Amygdala (tissue), 56 donors: ENCODE measurements around the gene DLG1.
"Not testable (repeated sequence)": the region's sequence is repeated elsewhere in the genome, so short reads cannot be mapped to it uniquely, and the experiment has no call there.

Source experiments
- DNase-seq, 56 donors: peaks; one replicate each; lab custom pipeline; 2025; lab: John Stamatoyannopoulos, UW

DLG1 gene

GRCh38 chr3:197040658-197041057 is 257.8 kb downstream of the DLG1 start:
- no peak for DNase-seq

DNA sequence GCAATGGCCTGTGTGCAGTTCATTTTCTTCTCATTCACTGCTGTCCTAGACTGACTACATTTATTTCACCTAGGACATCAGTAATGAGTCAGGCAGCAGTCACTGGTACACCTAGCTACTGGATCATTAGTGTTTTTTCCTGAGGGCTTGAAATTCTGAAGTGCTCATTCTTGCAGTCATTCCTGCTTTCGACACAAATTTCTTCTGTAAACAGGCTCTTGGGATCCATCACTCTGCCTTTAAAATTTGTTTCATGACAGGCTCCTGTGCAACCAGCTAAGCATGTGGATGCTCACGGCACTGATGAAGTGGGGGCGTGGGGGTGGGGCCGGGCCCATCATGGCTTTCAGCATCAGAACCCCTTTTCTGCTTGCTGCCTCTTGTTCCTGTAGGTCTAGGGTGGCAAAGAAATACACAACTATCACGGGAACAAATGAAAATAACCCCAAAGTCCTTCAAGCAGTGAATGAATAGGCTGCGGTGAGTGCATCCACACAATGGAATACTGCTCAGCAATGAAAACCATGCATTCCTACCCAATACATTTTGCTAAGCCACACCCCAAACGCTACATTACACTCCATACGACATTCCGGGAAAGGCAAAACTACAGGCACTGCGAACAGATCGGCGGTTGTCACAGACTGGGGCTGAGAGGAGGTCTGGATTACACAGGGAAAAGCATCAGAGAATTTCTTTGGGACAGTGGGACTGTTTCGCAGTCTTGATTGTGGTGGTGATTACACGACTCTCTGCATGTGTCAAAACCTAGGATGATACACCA is 259.5 kb downstream of the DLG1 start:
- no peak for DNase-seq

DNA sequence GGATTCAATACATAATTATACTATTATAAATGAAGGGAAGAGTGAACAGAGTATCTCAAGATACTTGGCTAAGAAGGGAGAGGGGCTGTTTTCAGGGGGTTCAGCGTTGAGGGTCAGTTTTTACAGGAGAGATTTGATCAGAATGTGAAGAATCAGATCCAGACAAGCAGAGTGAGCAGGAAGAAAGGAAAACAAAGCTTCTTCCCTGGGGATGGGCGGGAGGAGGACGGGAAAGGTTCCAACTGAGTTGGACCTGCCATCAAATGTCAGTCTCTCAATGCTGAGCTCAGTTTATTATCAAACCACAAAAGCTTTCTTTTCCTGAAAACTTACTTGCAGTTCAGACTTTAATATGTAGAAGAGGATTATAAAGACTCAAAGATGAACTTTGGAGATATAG is 262.8 kb downstream of the DLG1 start:
- no peak for DNase-seq

- not testable (repeated sequence) for DNase-seq
Observed at GRCh38 chr3:197034778-197035177, 263.6 kb downstream of the DLG1 start.

DNA sequence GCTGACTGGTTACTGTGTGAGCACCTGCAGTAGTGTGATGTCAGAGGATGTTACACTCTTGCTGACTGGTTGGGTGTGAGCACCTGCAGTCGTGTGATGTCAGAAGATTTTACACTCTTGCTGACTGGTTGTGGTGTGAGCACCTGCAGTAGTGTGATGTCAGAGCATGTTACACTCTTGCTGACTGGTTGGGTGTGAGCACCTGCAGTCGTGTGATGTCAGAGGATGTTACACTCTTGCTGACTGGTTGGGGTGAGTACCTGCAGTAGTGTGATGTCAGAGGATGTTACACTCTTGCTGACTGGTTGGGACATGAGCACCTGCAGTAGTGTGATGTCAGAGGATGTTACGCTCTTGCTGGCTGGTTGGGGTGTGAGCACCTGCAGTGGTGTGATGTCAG is 264.6 kb downstream of the DLG1 start:
- not testable (repeated sequence) for DNase-seq

DNA sequence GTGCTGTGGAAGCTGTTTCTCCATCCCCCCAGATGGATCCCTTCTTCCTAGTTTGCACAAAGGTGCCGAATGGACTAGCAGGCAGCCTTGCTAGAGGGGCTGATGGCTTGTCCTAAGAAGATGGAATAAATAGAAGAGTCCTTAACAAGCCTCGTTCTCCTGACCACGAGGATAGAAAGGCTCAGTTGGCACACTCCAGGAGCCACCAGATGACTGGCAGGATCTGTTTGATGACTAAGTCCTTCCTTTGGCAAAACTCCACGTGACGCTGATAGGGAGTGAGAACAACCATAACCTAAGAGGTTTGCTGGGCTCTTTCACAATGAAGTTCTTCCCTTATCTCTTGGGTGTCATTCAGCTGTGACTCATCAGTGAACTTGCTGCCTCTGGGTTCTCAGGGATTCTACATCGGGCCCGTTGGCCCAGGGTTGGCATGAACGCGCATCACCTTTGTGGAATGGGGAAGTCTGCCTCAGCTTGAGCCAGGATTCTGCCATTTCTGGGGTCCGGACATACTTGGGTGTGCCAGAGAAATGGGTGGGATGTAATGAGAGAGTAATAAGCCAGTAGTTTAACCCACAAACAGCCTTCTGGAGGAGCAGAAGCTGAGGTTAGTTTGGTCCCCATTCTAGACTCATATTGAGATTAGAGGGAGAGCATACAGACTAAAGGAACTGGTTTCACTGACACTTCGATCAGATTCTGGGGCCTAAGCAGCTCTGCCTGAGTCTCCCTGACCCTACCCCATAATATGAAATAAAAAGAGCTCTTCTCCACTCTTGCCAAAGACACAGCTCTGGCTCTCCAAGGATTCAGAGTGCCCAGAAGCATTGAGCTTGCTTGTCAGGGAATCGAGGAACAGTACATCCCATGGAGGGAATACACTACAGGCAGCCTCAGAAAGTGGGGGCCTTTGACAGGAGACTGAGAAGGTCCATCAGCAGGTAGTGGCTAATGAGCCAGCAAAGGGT is 266.8 kb downstream of the DLG1 start:
- no peak for DNase-seq

- no peak for DNase-seq
Observed at GRCh38 chr3:197030379-197031314, 267.8 kb downstream of the DLG1 start.

DNA sequence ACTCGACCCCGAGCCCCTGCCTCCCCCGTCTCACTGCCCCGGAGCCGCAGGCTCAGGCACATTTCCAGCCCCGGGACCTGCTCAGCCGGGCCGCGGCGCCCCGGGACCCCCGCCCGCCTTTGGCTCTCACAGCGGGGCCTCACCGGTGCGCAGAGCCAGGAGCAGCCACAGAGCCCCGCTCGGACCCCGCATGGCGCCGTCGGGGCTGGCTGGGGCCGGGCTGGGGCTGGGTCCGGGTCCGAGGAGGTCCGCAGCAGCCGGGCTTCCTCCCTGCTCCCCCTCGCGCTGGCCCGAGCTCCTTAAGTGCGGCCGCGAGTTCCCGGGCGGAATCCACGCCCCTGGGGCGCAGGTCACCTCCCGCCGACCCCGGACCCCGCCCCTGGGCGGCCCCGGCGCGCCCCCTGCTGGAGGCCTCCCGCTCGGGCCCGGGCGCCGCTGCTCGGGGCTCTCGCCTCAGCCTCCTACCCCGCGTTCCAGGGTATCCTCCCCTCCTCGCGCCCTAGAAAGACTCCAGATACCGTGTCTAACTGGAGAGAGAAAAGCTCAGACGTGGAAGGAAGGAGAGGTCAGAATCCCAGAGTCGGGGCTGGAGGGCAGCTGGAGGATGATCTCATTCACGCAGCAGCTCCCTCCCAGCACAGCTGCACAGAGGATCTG is 268.8 kb downstream of the DLG1 start, which contains the start of gene MELTF:
MELTF (minus strand) TSS at position 307 of the 657 bp plus-strand sequence; CDS start at position 192, 115 bp downstream.
- DNase-seq = peak in 8 of 56 donors; percentile 18 to 53 (median 31)

- no peak for DNase-seq
Observed at GRCh38 chr3:197028728-197029510, 269.5 kb downstream of the DLG1 start.

GRCh38 chr3:197027896-197028727 is 270.3 kb downstream of the DLG1 start:
- DNase-seq = peak in 1 of 56 donors; percentile 23

- DNase-seq = no peak
Observed at GRCh38 chr3:197027151-197027895, 271.1 kb downstream of the DLG1 start.

- no peak for DNase-seq
Observed at GRCh38 chr3:197026481-197026866, 271.9 kb downstream of the DLG1 start.

DNA sequence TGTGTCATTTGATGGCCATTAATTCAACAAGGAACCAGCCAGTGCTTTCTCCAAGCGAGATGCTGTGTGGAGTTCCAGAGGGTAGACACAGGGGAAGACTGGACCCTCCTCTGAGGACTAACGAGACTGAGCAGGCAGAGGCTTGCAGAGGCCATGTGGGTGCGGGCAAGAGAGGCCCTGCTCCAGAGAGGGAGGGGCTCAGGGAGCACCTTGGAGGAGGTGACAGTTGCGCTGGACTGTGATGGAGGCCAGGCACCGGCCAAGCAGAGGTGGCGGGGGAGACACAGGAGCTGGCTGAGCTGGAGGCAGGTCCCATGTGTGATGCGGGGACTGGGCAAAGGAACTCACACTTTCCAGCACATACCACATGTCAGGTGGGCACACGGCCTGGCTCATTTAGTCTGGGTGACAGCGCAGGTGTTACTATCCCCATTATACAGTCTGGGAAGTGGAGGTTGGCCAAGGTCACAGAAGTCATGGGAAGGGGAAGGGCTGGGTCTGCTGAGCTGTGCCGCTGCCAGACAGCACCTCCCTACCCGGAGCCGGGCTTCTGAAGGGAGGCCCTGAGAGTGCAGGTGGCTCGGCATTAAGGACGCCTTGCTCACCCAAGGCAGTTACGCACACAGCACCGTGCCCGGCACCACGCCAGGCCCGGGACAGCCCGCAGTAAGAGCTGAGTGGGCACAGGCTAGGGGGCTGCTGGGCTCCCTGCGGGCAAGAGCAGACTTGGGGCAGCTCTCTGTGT is 272.5 kb downstream of the DLG1 start:
- no peak for DNase-seq

GRCh38 chr3:197024881-197025735 is 273.3 kb downstream of the DLG1 start:
- no peak for DNase-seq

DNA sequence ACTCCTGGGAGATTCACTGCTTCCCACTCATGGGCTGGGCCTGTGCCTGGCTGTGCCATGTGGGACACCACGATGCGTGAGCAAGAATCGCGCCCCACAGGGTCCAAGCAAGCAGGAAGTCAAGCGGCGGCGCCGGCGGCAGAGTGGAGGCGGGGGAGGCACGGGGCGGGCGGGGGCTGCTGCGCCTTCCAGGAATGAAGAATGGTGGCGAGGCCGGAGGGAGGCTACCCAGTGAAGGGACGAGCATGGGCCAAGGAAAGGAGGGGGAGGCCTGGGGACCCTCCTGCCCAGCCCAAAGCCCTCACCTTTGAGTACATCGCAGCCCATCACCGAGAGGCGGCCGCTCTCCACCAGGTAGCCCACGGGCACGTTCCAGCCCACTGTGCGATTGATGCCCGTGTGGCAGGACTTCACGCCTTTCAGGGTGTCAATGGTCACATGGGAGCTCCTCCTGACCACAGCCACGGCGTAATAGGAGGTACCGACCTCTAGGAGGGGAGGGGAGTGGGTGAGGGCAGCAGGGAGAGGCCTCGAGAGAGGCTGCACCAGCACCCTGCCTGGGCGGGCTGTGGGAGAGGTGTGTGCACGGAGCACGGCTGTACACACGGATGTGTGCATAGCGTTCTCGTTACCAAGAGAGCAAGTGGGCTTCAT is 274.3 kb downstream of the DLG1 start:
- no peak for DNase-seq
